HepG2 (cell line): ENCODE data around the gene IVD. TPM values are rescaled to one million over a fixed set of nuclear protein-coding genes. Genes with fewer than 3 reads are reported as not detected.
A peak's percentile ranks its signal among the peaks of the same experiment; 100 is the strongest.

Source experiments
- BCL6 ChIP-seq: IDR thresholded peaks from 2 replicates; pipeline ENCODE4 v1.6.1; 2016; ENCODE audit warnings: missing genetic modification reagents, missing compliant biosample characterization
- CENPBD1 ChIP-seq: sonication (generic); formaldehyde crosslinking; IDR thresholded peaks from 2 replicates; pipeline ENCODE4 v1.8.0; 2022; ENCODE audit warnings: missing genetic modification reagents, low read depth, mild to moderate bottlenecking, borderline replicate concordance
- HNRNPH1 ChIP-seq: fragments of 200-400 bp; formaldehyde crosslinking; optimal IDR thresholded peaks from 2 replicates; pipeline ENCODE3; 2017; ENCODE audit warnings: mild to moderate bottlenecking, low read depth, low read length
- KDM2A ChIP-seq: sonication (generic); formaldehyde crosslinking; IDR thresholded peaks from 2 replicates; pipeline ENCODE4 v1.4.0; 2020; ENCODE audit warnings: low read depth, missing genetic modification reagents, borderline replicate concordance
- KDM5A ChIP-seq: fragments of 200-600 bp; sonication (generic); IDR thresholded peaks from 2 replicates; pipeline ENCODE4 v1.7.0; 2018; ENCODE audit warnings: antibody characterized with exemption, mild to moderate bottlenecking, low read length, borderline replicate concordance
- MTF1 ChIP-seq: sonication (generic); formaldehyde crosslinking; IDR thresholded peaks from 2 replicates; pipeline ENCODE4 v1.5.0; 2020; ENCODE audit warnings: missing genetic modification reagents
- MZF1 ChIP-seq: sonication (generic); formaldehyde crosslinking; IDR thresholded peaks from 2 replicates; pipeline ENCODE4 v1.8.1; 2023; ENCODE audit warnings: mild to moderate bottlenecking, missing genetic modification reagents, borderline replicate concordance
- NFE2 ChIP-seq: sonication (generic); formaldehyde crosslinking; IDR thresholded peaks from 2 replicates; pipeline ENCODE4 v1.4.0; 2020; ENCODE audit warnings: missing genetic modification reagents
- NR2C2 ChIP-seq: sonication (generic); formaldehyde crosslinking; IDR thresholded peaks from 2 replicates; pipeline ENCODE4 v1.4.0; 2020; ENCODE audit warnings: missing genetic modification reagents, mild to moderate bottlenecking, moderate library complexity, borderline replicate concordance
- NR3C1 ChIP-seq: sonication (generic); formaldehyde crosslinking; IDR thresholded peaks from 2 replicates; pipeline ENCODE4 v1.4.0; 2020; ENCODE audit warnings: missing genetic modification reagents
- ONECUT2 ChIP-seq: sonication (generic); formaldehyde crosslinking; IDR thresholded peaks from 2 replicates; pipeline ENCODE4 v1.4.0; 2020; ENCODE audit warnings: missing genetic modification reagents
- REL ChIP-seq: sonication (generic); formaldehyde crosslinking; conservative IDR thresholded peaks from 2 replicates; pipeline ENCODE4 v1.8.0; 2022; ENCODE audit warnings: mild to moderate bottlenecking, missing genetic modification reagents, moderate library complexity
- SMAD1 ChIP-seq: sonication (generic); formaldehyde crosslinking; IDR thresholded peaks from 2 replicates; pipeline ENCODE4 v1.4.0; 2020; ENCODE audit warnings: missing genetic modification reagents, low read depth, mild to moderate bottlenecking, borderline replicate concordance
- SMARCC2 ChIP-seq: fragments of 450-650 bp; IDR thresholded peaks from 2 replicates; pipeline ENCODE4 v1.6.1; 2017; ENCODE audit warnings: antibody characterized with exemption, mild to moderate bottlenecking
- SOX6 ChIP-seq, 2 experiments: fragments of 450-650 bp in 1 of 2; sonication (generic) in 1 of 2; formaldehyde crosslinking in 1 of 2; IDR thresholded peaks; 2 replicates each; pipeline versions ENCODE4 v1.4.0 to v1.6.1; 2017 to 2020; ENCODE audit warnings: antibody characterized with exemption in 1 of 2, mild to moderate bottlenecking in 1 of 2, missing genetic modification reagents in 1 of 2
- SPEN ChIP-seq: sonication (generic); formaldehyde crosslinking; IDR thresholded peaks from 2 replicates; pipeline ENCODE4 v1.5.1; 2020; ENCODE audit warnings: low read depth, mild to moderate bottlenecking, missing genetic modification reagents
- TOE1 ChIP-seq: sonication (generic); formaldehyde crosslinking; IDR thresholded peaks from 2 replicates; pipeline ENCODE4 v1.4.0; 2020; ENCODE audit warnings: mild to moderate bottlenecking, missing genetic modification reagents
- TRIM24 ChIP-seq: sonication (generic); formaldehyde crosslinking; IDR thresholded peaks from 2 replicates; pipeline ENCODE4 v1.8.0; 2022; ENCODE audit warnings: mild to moderate bottlenecking, missing genetic modification reagents
- ZNF281 ChIP-seq: sonication (generic); formaldehyde crosslinking; IDR thresholded peaks from 2 replicates; pipeline ENCODE4 v1.4.0; 2020; ENCODE audit warnings: missing genetic modification reagents, borderline replicate concordance
- ZNF34 ChIP-seq: sonication (generic); formaldehyde crosslinking; IDR thresholded peaks from 2 replicates; pipeline ENCODE4 v1.4.0; 2020; ENCODE audit warnings: mild to moderate bottlenecking, missing genetic modification reagents, borderline replicate concordance
- ZNF468 ChIP-seq: sonication (generic); formaldehyde crosslinking; IDR thresholded peaks from 2 replicates; pipeline ENCODE4 v1.8.0; 2022; ENCODE audit warnings: mild to moderate bottlenecking, moderate library complexity, missing genetic modification reagents
- ZNF589 ChIP-seq: sonication (generic); formaldehyde crosslinking; conservative IDR thresholded peaks from 2 replicates; pipeline ENCODE4 v1.8.0; 2022; ENCODE audit warnings: mild to moderate bottlenecking, moderate library complexity, missing genetic modification reagents
- ZNF782 ChIP-seq: sonication (generic); formaldehyde crosslinking; IDR thresholded peaks from 2 replicates; pipeline ENCODE4 v1.4.0; 2020; ENCODE audit warnings: missing genetic modification reagents, mild to moderate bottlenecking, borderline replicate concordance
- polyA plus RNA-seq, 8 experiments: library from polyadenylated mRNA; depleted of rRNA in 3 of 8; stranded (reverse) in 7 of 8; unstranded in 1 of 8; fragments of >200 nt; fragmentation: Illumina TruSeq in 4 of 8; extraction: Trizol in 4 of 8; gene quantifications; 2 replicates each; pipeline versions ENCODE4 v1.2.1 to v1.2.3, GENCODE V29; 2011 to 2016; ENCODE audit warnings: low read depth in 4 of 8, missing spikeins in 1 of 8, mixed read lengths in 1 of 8; ENCODE audit not compliant: insufficient read depth in 1 of 8
- total RNA-seq, 5 experiments: library from RNA; depleted of rRNA; stranded (reverse); fragments of >200 nt; fragmentation: Illumina TruSeq; extraction: Trizol; gene quantifications; 2 replicates each; pipeline ENCODE4 v1.2.3, GENCODE V29; 2016; ENCODE audit warnings: low read depth in 1 of 5
- TF ChIP-seq, protein P1 (sequence below): sonication (generic); formaldehyde crosslinking; IDR thresholded peaks from 2 replicates; pipeline ENCODE4 v1.5.1; 2020; ENCODE audit warnings: missing genetic modification reagents, mild to moderate bottlenecking, borderline replicate concordance
- TF ChIP-seq, protein P2 (sequence below): sonication (generic); formaldehyde crosslinking; IDR thresholded peaks from 2 replicates; pipeline ENCODE4 v1.5.1; 2020; ENCODE audit warnings: missing genetic modification reagents, mild to moderate bottlenecking, borderline replicate concordance

Gene IVD
- total and polyA plus RNA-seq, 2 of the 13 experiments (the other 11 are each of a cell fraction or from before 2014, with no cell fraction given): 48.0 to 53.9 TPM

DNA sequence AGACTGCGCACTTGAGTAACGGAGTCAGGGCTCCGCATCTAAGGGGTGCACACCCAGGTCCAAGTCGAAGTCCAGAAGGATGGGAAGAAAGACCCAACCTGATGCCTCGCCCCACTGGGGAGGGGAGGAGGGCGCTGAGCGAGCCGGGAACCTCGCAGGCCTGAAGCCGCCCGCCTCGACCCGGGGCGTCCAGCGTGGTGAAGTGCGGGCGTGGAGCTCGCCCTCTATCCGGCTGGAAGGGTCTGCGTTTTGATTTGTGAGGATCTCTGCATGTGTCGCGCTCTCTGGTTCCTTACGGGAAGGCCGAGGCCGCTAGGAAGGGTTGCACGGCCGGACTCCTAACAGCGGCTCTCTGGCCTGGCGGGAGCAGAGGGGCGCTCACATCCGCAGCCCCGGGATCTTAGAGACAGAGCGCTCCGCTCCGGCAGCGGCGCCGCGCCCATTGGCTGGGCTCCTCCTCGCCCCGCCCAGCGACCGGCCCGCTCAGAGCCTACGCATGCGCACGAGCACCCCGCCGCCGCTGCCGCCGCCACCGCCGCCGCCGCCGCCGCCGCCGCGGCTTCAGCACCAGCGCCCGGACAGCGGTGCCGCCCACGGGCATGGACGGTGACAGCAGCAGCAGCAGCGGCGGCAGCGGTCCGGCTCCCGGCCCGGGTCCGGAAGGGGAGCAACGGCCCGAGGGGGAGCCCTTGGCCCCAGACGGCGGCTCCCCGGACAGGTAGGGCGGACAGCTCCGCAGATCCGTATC lies 47.7 kb upstream of the IVD start, which contains the start of gene DISP2 (continued):
- no peak for TF ChIP-seq MZF1 (CRISPR knock-in tag)
- TF ChIP-seq, protein P1, sequence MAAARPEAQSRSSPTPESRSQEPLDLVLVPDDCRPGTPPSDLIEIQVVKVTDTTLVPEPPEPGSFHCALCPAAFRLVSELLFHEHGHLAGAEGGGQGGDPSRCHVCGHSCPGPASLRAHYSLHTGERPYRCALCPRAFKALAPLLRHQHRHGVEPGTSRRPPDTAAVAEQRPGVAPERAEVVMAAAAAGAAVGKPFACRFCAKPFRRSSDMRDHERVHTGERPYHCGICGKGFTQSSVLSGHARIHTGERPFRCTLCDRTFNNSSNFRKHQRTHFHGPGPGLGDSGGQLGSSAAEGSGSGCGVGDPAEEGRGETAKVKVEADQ (CRISPR knock-in tag): no peak
- no peak for TF ChIP-seq MTF1 (CRISPR knock-in tag)
- no peak for TF ChIP-seq ZNF281 (CRISPR knock-in tag)
- no peak for TF ChIP-seq NR3C1 (CRISPR knock-in tag)
- TF ChIP-seq SMAD1 (CRISPR knock-in tag): no peak
- no peak for TF ChIP-seq KDM5A
- TF ChIP-seq SPEN (CRISPR knock-in tag): no peak
- no peak for TF ChIP-seq BCL6 (CRISPR knock-in tag)
- TF ChIP-seq ZNF589 (CRISPR knock-in tag): no peak
- TF ChIP-seq TOE1 (CRISPR knock-in tag): no peak; the same call in 1 of the 2 replicates
- TF ChIP-seq SMARCC2: no peak
- TF ChIP-seq NR2C2 (CRISPR knock-in tag): no peak
- TF ChIP-seq ZNF34 (CRISPR knock-in tag): no peak
- no peak for TF ChIP-seq CENPBD1 (CRISPR knock-in tag)
- TF ChIP-seq ZNF468 (CRISPR knock-in tag): no peak
- TF ChIP-seq REL: no peak
- no peak for TF ChIP-seq HNRNPH1
- TF ChIP-seq SOX6 (IDR thresholded peaks at IDR 0.05): no peak
- no peak for TF ChIP-seq SOX6 (CRISPR knock-in tag; IDR thresholded peaks at IDR 0.05)
- TF ChIP-seq, protein P2, sequence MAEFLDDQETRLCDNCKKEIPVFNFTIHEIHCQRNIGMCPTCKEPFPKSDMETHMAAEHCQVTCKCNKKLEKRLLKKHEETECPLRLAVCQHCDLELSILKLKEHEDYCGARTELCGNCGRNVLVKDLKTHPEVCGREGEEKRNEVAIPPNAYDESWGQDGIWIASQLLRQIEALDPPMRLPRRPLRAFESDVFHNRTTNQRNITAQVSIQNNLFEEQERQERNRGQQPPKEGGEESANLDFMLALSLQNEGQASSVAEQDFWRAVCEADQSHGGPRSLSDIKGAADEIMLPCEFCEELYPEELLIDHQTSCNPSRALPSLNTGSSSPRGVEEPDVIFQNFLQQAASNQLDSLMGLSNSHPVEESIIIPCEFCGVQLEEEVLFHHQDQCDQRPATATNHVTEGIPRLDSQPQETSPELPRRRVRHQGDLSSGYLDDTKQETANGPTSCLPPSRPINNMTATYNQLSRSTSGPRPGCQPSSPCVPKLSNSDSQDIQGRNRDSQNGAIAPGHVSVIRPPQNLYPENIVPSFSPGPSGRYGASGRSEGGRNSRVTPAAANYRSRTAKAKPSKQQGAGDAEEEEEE (CRISPR knock-in tag): no peak
- no peak for TF ChIP-seq ZNF782 (CRISPR knock-in tag)
- TF ChIP-seq ONECUT2 (CRISPR knock-in tag): no peak
- TF ChIP-seq NFE2 (CRISPR knock-in tag): no peak
- TF ChIP-seq TRIM24 (CRISPR knock-in tag): no peak
- TF ChIP-seq KDM2A (CRISPR knock-in tag): peak; percentile 51; the same call in 1 of the 2 replicates
